ENCODE data around the gene FGF1.

- TF ChIP-seq CTCF (IDR thresholded peaks at IDR 0.05; ENCODE audit: low read depth, low read length) (no peak), POLR2A (IDR thresholded peaks at IDR 0.05; ENCODE audit: extremely low read depth, insufficient read length) (no peak)
These were observed 2.5 kb upstream of the FGF1 start for GRCh38 chr5:142688281-142688989.
